OCI-LY3 (cell line): ENCODE measurements around the gene MMS22L.

Source experiments
- H2AFZ ChIP-seq: fragments of 200-600, 300-600 bp; shearing (Covaris generic); 2 replicates; pipeline ENCODE4 v1.6.0; 2014; ENCODE audit warnings: antibody characterized with exemption, low read depth, low read length
- H3K27ac ChIP-seq: fragments of 200-600, 300-600 bp; sonication (generic); 2 replicates; pipeline ENCODE4 v1.5.1; 2014; ENCODE audit warnings: mild to moderate bottlenecking, low read length, moderate library complexity, mixed read lengths
- H3K27me3 ChIP-seq: fragments of 200-600, 300-600 bp; sonication (generic); 2 replicates; pipeline ENCODE4 v1.6.1; 2014; ENCODE audit warnings: low read depth, low read length, mixed read lengths
- H3K36me3 ChIP-seq: fragments of 200-600, 300-600 bp; sonication (generic); replicated peaks from 2 replicates; pipeline ENCODE3; 2014; ENCODE audit warnings: low read depth, low read length, mixed read lengths
- H3K4me1 ChIP-seq: fragments of 300-600, 200-600 bp; sonication (generic); 2 replicates; pipeline ENCODE4 v1.6.1; 2014; ENCODE audit warnings: low read length, mixed read lengths
- H3K4me2 ChIP-seq: fragments of 200-600, 300-600 bp; sonication (generic); 2 replicates; pipeline ENCODE4 v1.6.1; 2014; ENCODE audit warnings: low read length, mixed read lengths
- H3K4me3 ChIP-seq: fragments of 300-600, 200-600 bp; sonication (generic); 2 replicates; pipeline ENCODE4 v1.5.1; 2014; ENCODE audit warnings: antibody characterized with exemption, mild to moderate bottlenecking, low read length, moderate library complexity
- H3K79me2 ChIP-seq: fragments of 300-600, 200-600 bp; shearing (Covaris generic); 2 replicates; pipeline ENCODE4 v1.6.1; 2014; ENCODE audit warnings: mild to moderate bottlenecking, low read length, mixed read lengths
- H3K9ac ChIP-seq: fragments of 300-600, 200-600 bp; shearing (Covaris generic); 2 replicates; pipeline ENCODE4 v1.6.0; 2014; ENCODE audit warnings: mild to moderate bottlenecking, low read length, moderate library complexity
- H3K9me3 ChIP-seq: fragments of 200-600, 300-600 bp; shearing (Covaris generic); 2 replicates; pipeline ENCODE4 v1.6.1; 2014; ENCODE audit warnings: low read length, mixed read lengths; ENCODE audit not compliant: insufficient read depth
- H4K20me1 ChIP-seq: fragments of 200-600, 300-600 bp; sonication (generic); 2 replicates; pipeline ENCODE4 v1.6.1; 2016; ENCODE audit warnings: low read length, mixed read lengths; ENCODE audit not compliant: insufficient read depth
- CTCF ChIP-seq: fragments of 200-600, 300-600 bp; sonication (generic); IDR thresholded peaks from 2 replicates; pipeline ENCODE4 v1.5.1; 2014; ENCODE audit warnings: antibody characterized with exemption, low read length, low read depth
- EZH2phosphoT487 ChIP-seq: fragments of 200-600 bp; shearing (Covaris generic); IDR thresholded peaks from 2 replicates; pipeline ENCODE4 v1.6.1; 2018; ENCODE audit warnings: antibody characterized with exemption, mixed run types, low read depth

MMS22L gene

GRCh38 chr6:97092673-97093305 lies 190.2 kb downstream of the MMS22L start:
- Histone ChIP-seq H3K27me3 (no peaks in the 10 kb centered on the region), H3K36me3 (no peaks in the 10 kb centered on the region), H3K79me2 (no peaks in the 10 kb centered on the region), H3K4me3 (no peak overlapping the region), H4K20me1 (no peaks in the 10 kb centered on the region), H3K4me1 (no peaks in the 10 kb centered on the region), H3K4me2 (no peak overlapping the region), H3K27ac (no peak overlapping the region), H3K9me3 (no peaks in the 10 kb centered on the region), H3K9ac (no peak overlapping the region), H2AFZ (no peak overlapping the region)
- TF ChIP-seq EZH2phosphoT487: no peak
- no peak for TF ChIP-seq CTCF
